ENCODE results near the gene NR2C2.

The NR2C2 gene

DNA sequence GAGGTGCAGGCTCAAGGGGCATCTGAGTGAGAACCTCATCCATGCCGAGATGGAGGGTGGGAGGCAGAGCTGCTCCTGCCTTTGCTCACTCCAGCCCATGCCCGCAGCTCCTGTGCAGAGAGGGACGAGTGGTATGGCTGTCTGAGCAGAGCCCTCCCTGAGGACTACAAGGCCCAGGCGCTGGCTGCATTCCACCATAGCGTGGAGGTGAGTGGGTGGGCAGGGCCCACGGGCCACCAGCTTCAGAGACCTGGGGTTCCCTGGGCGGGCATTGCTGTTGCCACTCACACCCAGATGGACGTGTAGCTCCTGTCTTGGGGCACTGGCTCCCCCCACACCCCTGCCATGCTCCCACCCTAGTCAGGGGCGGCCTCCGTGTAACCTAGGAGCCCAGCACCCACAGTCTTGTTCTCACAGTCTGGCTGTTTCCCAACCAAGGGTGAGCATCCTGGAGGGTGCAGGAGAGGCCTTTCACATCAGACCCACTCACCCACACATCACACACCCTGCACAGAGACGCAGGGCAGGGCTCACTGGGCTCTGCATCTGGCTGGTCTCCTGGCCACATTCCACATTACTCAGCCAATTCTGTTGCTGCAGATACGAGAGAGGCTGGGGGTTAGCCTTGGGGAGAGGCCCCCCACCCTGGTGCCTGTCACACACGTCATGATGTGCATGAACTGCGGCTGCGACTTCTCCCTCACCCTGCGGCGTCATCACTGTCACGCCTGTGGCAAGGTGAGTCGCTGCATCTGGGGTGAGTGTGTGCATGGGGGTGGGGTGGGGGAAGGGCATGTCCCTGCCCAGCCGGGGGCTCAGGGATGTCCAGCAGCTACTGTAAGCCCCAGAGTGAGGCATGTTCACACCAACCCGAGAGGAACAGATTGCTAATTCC is 25.3 kb upstream of the NR2C2 start:
- no peak for DNase-seq (ENCODE audit: low read depth in 2 of 2)

DNA sequence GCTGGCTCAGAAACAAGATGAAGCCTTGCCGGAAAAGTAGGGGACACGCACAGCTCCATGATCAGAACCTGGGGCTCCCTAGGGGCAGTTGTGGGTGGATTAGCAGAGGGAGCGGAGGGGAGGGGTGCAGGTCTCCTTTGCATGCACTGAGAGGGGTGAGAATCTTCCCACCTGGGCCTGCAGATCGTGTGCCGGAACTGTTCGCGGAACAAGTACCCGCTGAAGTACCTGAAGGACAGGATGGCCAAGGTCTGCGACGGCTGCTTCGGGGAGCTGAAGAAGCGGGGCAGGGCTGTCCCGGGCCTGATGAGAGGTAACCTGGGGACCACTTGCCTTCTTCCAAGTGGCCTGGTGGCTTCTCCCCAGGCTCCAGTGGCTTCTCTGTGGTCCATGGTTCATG is 24.5 kb upstream of the NR2C2 start:
- DNase-seq (ENCODE audit: low read depth in 2 of 2), result no peak

DNA sequence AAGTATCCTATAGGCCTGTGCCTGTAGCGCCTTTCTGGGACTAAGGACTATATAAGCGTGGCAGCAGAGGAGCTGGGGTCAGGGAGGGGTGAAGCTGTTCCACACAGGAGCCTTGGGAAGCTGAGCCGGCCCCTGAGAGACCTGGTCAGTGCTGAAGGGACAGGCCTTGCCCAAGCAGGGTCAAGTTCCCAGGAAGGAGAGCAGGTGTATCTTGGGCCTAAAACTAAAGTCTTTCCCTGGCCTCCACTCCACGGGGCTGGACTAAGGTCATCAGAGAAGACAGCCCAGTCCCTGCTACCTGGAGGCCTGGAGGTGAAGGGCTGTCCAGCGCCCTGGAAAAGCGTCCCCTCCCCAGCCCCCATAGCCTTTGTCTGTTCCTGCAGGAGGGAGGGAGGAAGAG is 23.9 kb upstream of the NR2C2 start:
- no peak for DNase-seq (ENCODE audit: low read depth in 2 of 2)

DNA sequence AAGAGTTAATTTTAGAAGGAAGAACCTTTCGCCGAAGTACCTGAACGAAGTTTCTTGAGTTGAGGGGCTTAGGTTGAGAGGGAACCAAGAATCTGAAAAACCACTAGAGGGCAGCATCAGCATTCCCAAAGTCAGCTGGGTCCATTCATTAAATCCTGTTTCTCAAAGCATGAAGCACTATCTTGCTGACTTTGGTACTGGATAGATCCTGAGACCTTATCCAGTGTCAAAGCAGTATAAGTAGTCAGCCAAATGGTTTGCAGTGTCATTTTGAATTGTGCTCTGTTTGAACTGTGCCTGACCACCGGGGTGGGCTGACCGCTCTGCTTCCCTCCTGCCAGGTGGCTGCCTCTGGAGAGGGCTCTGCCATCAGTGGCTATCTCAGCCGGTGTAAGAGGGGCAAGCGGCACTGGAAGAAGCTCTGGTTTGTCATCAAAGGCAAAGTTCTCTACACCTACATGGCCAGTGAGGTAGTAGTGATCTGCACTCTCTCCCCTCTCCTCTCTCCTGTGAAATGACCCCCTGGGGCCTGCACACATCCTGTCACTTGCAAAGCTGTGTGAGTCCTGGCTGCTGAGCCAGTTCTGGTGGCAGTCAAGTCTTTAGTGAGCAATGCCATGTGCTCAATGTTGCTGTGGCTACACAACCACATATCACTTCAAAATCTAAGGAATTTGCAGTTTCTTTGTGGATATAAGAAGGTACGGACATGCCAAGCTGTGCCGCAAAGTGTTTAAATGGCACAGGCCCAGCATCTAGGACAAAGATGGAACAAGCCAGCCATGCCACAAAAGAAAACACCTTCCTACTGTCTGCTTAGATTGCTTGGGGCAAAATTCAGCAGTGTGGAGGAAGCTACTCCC is 21.4 kb upstream of the NR2C2 start:
- no peak for DNase-seq (ENCODE audit: low read depth in 2 of 2)

DNA sequence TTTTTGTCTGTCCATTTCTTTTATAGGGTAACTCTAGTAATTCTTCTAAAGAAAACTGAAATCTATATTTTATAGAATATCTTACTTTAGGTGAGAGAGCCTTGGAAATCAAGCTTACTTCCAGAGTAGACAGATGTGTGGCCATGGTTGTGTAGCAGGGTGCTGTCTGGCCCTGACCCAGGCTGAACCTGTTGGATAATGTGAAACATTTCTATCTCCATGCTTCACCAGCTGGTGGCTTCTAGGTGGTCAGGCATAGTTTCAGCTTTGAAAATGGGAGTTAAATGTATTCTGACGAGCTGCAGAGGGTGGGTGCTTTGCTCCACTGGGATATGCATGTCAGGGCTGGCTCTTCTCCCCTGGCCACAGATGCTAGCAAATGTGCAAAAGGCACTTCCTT is 20.8 kb upstream of the NR2C2 start:
- no peak for DNase-seq (ENCODE audit: low read depth in 2 of 2)

DNA sequence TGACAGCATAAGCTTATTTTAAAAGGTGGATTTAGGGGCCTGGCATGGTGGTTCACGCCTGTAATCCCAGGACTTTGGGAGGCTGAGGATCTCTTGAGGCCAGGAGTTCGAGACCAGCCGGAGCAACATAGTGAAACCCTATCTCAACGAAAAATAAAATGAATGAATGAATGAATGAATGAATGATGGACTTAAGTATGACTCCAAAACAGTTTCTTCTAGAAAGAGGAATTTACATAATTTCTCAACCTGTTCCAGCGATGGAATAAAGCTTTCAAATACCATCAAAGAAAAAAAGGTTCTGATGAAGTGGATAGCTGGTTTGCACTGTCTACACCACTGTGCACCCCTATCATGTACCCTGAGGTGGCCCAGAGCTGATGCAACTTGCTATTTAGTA is 20.1 kb upstream of the NR2C2 start:
- DNase-seq (ENCODE audit: low read depth in 2 of 2), result no peak

DNA sequence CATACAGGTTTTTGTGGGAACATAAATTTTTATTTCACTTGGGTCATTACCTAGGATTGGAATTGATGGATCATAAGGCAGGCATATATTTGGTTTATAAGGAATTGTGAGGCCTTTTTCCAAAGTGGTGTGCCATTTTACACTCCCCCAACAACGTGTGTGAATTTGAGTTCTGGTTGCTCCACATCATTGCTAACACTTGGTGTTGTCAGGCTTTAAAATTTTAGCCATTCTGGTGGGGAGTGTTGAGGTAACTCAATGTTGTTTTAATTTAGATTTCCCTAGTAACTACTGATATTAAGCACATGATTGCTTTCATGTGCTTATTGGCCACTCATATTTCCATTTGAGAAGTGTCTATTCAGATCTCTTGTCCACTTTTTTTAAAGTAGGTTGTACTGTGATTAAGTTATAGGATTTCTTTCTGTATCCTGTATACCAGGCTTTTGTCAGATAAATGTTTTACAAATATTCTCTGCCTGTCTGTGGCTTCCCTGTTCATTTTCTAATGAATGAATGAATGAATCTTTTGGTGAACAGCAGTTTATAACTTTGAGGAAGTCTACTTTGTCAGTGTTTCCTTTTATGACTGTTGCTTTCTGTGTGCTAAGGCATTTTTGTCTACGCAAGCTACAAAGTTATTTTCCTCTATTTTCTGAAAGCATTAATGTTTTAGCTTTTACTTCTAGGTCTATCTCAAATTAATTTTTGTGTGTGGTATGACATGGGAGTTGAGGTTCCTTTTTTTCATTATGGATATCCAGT is 17.9 kb upstream of the NR2C2 start:
- DNase-seq (ENCODE audit: low read depth in 2 of 2), result no peak

DNA sequence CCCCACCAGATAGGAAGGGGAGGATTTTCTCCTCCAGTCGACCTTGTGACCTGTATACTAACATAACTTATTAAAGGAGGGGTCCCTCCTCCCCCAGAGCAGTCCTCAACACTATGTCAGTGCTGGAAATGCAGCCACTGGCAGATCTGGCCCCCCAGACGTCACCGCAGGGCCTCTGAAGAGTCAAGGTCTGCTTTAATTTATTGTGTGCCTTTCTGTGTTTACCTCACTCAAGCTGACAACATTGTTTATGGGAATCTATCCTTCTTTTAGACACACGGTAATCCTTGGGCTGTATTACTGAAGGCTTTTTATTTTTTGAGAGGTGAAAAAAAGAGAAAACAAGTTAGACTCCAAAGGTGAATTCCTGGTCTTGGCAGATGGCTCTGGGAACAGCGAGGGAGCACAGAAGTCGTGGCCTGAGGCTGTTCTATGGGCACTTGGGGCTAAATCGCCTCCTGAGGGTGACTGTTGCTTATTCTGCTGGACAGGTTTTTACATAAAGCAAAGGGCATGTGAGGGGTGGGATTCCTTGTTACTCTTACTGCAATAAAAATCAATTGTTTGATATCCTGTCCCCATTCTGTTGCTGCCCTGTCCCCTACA is 13.5 kb upstream of the NR2C2 start:
- DNase-seq (ENCODE audit: low read depth in 2 of 2), result no peak

DNA sequence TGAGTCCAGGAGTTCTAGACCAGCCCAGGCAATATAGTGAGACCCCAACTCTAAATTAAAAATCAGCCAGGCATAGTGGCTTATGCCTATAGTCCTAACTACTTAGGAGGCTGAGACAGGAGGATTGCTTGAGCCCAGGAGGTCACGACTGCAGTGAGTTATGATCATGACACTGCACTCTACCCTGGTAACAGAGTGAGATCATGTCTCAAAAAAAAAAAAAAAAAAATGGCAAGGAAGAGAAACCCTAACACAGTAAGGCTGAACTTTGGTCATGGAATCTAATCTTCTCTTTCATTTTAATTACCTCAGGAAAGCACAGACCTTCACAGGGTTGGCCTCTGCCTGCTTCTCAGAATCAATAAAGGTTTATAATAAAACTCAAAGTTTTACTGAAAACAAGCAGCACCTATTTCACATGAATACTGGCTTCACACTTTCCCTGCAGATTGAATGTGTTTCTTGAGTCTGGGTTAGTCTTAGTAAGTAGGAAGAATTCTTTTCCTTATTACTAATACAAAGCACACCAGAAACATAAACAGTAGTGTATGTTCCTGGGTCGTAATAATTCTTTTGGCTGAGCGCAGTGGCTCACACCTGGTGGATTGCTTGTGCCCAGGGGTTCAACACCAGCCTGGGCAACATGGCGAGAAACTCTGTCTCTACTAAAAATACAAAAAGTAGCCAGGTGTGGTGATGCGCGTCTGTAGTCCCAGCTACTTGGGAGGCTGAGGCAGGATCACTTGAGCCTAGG is 11.6 kb upstream of the NR2C2 start:
- DNase-seq (ENCODE audit: low read depth in 2 of 2), result no peak

DNA sequence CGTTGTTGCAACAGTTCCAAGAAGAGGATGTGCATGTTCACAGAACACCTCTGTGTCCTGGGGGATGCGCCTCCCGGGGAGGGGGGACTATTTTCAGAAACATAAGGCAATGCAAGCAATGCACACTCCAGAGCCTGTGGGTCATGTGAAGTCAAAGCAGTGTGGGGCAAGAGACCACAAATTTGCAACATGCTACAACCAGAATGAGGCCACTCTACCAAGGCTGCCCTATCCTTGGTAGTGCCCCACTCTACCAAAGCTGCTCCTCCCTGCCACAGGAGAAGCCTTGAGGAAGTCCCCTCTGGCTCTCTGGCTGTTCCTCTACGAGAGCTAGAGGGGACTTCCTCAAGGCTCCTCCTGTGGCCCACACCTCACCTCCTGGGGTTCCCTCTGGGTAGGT is 8.4 kb upstream of the NR2C2 start:
- no peak for DNase-seq (ENCODE audit: low read depth in 2 of 2)

DNA sequence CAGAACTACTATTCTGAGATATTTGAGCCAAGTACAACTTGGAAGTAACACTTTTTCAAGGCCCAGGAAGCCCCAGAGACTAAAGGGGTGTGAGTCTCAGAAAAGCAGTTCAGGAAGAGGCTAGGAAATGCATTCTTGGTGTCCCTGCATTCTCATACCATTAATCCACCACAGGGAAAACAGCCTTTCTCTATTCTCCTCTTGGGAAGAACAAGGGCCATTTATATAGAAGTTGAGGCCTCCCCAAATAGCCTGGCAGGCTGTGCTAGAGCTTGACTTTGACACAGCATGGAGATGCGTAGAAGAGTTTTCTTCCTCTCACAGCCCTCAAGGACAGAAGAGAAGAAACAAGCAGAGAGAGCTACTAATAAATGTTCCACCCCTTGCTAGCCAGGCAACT is 5.5 kb upstream of the NR2C2 start:
- DNase-seq (ENCODE audit: low read depth in 2 of 2), result no peak

DNA sequence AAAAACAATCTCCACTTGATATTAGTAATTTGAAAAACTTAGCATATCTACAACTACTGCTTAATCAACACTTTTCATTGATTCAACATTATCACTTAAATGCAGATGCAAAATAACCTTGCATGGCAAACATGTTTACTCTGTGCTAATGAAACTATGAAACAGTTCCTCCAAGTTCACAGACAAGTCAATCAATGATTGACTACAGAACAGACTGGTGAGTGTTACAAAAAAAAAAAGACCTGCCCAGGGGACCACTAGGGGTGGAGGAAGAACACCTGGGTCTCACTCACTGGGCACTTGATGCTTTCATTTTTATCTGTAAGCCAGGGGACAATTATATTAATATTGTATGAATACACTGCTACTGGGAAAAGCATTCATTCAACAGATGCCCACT is 4.3 kb upstream of the NR2C2 start:
- no peak for DNase-seq (ENCODE audit: low read depth in 2 of 2)

DNA sequence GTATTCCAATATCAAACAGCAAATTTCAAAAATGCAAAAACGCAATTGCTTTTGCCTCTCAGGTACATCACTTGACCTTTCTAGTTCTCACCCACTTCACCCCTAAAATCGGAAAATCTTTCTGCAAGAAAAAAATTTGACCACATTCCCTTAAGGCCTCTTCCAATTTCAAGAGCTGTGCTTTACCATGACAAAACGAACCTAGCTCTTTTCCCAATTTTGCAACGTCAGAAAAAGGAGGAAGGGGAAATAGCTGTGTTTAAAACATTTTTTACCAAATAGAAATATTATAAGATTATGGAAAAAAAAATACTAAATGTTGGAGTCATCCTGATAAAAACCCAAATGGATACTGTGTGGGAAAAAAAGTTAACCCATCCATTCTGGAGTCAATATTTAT is 1.1 kb upstream of the NR2C2 start:
- no peak for DNase-seq (ENCODE audit: low read depth in 2 of 2)

DNA sequence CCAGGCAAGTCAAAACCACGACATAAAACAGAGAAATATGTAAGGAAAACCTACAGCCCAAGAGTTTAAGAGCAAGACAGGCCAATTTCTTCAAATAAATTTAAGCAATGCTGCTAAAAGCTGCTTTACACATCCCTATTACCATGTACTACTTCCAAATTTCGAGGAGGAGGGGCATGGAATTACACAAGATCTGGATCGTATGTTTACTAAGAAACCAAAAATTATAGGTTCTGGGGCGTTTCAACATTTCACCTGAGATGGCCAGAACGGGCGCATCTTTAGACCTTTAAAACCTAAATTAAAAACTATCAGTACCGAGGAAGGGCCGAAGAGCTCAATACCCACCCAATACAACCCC is 664 bp upstream of the NR2C2 start:
- DNase-seq (ENCODE audit: low read depth in 2 of 2), result no peak

DNA sequence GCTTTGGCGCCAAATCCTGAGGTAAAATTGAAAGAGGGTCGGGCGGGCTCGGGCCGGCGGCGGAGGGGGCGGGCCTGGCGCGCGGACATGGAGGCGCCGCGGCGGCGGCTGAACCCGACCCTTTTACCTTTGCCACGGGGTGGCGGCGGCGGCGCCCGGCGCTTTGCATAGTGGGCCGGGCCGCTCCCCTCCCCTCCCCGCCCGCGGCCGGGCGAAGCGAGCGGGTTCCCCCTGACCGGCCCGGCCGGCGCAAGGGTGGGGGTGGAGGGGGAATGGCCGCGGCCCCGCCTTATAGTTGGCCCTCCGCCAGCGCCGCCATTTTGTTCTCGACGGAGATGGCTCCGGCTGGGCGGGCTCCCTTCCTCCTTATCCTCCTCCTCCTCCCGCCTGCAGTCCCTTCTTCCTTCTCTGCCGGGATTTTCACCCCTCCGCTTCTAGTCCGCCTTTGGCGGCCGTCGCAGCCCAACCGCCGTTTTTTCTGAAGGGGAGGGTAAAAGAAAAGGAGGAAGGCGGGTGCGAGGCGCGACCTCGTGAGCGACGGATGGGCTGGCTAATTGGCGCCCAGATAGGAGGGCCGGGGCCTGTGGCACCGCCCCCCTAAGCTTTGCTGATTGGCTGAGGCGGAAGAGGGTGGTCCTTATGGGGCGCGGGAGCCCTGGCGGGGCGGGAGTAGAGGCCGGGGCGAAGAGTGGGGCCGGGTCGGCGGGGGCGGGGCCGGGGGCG is 664 bp downstream of the NR2C2 start:
- peak; percentile 90 to 94 for DNase-seq (ENCODE audit: low read depth in 2 of 2)

DNA sequence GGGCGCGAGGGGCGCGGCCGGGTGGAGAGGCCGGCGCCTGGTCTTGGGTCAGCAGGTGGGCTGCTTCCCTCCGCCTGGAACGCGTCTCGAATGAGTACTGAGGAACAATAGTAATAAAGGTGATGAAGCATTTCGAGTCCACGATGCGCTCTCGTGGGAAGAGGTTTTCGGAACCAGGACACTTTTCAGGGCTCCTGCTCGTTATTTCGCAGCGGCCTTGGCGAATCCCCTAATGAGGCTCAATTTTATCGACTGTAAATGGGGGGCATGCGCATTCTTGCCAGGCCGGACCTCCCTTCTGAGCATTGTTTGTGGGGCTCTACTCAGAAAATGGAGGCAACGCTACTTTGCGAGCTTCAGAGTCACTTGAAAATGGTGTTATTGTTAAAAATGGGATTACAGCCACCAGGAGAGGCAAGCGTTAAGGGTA is 1.2 kb downstream of the NR2C2 start:
- DNase-seq (ENCODE audit: low read depth in 2 of 2), result no peak

DNA sequence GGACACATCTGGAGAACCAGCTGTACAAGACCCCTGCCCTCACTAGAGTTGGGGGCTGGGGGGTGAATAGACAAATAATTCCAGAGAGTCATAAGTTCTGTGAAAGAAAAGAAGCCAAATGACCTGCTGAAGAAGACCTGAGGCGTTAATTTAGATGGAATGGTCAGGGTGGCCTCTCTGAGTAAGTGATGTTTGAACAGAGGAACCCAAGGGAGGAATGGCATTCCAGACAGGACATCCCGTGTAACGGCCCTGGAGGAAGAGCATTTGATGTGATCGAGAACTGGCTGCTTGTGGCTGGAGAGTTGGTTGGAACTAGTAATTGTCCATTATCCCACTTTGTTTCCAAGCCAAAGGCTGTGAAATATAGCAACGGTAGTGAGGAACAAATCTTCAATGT is 1.7 kb downstream of the NR2C2 start:
- DNase-seq (ENCODE audit: low read depth in 2 of 2), result no peak

DNA sequence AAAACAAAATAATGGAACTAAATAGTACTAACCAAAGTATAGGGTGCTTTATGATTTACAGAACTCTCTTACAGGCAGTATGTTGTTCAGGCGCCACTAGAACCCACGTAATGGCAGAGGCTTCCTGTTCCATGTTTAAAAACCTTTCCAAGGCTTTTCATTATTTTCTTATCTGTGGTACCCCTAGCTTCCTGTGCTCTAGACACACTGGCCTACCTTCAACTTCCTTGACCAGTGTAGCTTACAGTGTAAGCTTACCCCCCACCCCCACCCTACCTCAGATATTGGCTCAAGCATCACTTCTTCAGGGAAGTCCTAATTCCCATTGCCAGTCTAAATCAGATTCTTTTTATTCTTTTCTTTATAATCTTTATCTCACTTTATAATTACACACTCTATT is 2.9 kb downstream of the NR2C2 start:
- no peak for DNase-seq (ENCODE audit: low read depth in 2 of 2)

DNA sequence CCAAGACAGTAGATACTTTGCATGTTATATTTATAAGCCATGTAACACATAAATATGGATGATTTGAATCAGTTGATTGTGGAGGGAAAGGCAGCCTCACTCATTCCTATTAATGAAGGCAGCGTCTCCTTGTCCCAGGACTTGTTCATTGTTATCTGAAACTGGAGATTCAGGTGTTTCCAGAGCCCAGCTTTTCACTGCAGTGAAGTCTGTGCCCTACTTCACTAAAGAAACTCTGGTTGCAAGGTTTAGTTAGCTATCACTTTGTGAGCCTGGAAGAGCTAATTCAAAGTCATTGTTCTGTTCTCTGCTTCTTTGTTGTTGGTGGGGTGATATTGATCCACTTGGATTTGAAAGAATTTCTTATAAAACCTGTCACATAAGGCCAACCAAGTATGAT is 9.8 kb downstream of the NR2C2 start:
- no peak for DNase-seq (ENCODE audit: low read depth in 2 of 2)

DNA sequence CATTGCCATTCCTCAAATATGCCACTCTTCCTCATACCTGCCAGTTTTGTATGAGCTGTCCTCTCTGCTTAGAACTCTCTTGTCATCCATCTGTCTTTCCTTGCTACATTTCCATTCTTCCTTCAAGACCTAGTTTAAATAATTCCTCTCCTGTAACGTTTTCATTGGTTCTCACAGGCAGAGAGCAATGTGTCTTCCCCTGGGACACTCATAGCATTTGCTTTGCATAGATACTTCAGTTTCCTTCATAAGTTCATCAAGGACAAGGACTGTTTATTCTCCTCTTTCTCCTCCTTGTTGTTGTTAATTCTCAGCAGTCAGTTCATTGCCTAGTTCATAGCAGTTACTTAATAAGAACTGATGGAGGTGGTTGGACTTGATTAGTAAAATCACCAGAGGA is 10.5 kb downstream of the NR2C2 start:
- no peak for DNase-seq (ENCODE audit: low read depth in 2 of 2)
